H9 (cell line): ENCODE measurements around the gene GTF2A1L. TPM values are rescaled to one million over a fixed set of nuclear protein-coding genes. Genes with fewer than 3 reads are reported as not detected.

ENCODE experiments used
- DNase-seq: peaks from one replicate; pipeline ENCODE4 v3.0.0-alpha.2; 2017
- H2AFZ ChIP-seq: one replicate; pipeline ENCODE4 v1.6.1; 2013; ENCODE audit warnings: mild to moderate bottlenecking, low read length, control low read depth, moderate library complexity
- H2AK5ac ChIP-seq: 2 replicates; pipeline ENCODE4 v1.6.1; 2013; ENCODE audit warnings: low read length, control low read depth, mixed read lengths; ENCODE audit not compliant: insufficient read length
- H2BK120ac ChIP-seq: one replicate; pipeline ENCODE4 v1.6.1; 2013; ENCODE audit warnings: low read depth, mild to moderate bottlenecking, low read length, control low read depth, inconsistent platforms; ENCODE audit not compliant: poor library complexity, severe bottlenecking
- H2BK12ac ChIP-seq: 2 replicates; pipeline ENCODE4 v1.6.1; 2013; ENCODE audit warnings: low read length, control low read depth, mixed read lengths, low read depth; ENCODE audit not compliant: insufficient read length
- H2BK15ac ChIP-seq: 2 replicates; pipeline ENCODE4 v1.6.1; 2013; ENCODE audit warnings: low read depth, low read length, control low read depth
- H2BK20ac ChIP-seq: one replicate; pipeline ENCODE4 v1.6.1; 2013; ENCODE audit warnings: low read depth, mild to moderate bottlenecking, low read length, control low read depth, inconsistent platforms; ENCODE audit not compliant: poor library complexity, severe bottlenecking
- H2BK5ac ChIP-seq: 2 replicates; pipeline ENCODE4 v1.6.1; 2013; ENCODE audit warnings: low read length, control low read depth, mixed read lengths; ENCODE audit not compliant: insufficient read length
- H3K14ac ChIP-seq: 2 replicates; pipeline ENCODE4 v1.6.1; 2013; ENCODE audit warnings: low read length, control low read depth; ENCODE audit not compliant: insufficient read depth
- H3K18ac ChIP-seq: 2 replicates; pipeline ENCODE4 v1.6.1; 2013; ENCODE audit warnings: low read depth, mild to moderate bottlenecking, mixed read lengths, low read length, control low read depth; ENCODE audit not compliant: insufficient read length
- H3K23ac ChIP-seq: 2 replicates; pipeline ENCODE4 v1.6.1; 2013; ENCODE audit warnings: low read length, control low read depth, mixed read lengths, low read depth; ENCODE audit not compliant: insufficient read length
- H3K23me2 ChIP-seq: 2 replicates; pipeline ENCODE4 v1.6.1; 2013; ENCODE audit warnings: low read depth, mild to moderate bottlenecking, mixed read lengths, low read length, control low read depth; ENCODE audit not compliant: insufficient read length, poor library complexity, severe bottlenecking
- H3K27ac ChIP-seq: 2 replicates; pipeline ENCODE4 v1.5.1; 2013; ENCODE audit warnings: low read length, control low read depth, mixed read lengths, low read depth; ENCODE audit not compliant: insufficient read length
- H3K27me3 ChIP-seq: 2 replicates; pipeline ENCODE4 v1.6.1; 2013; ENCODE audit warnings: low read length, control low read depth, inconsistent platforms; ENCODE audit not compliant: insufficient read depth
- H3K4ac ChIP-seq: 2 replicates; pipeline ENCODE4 v1.6.1; 2013; ENCODE audit warnings: low read depth, mild to moderate bottlenecking, control low read depth, inconsistent platforms, low read length, moderate library complexity
- H3K4me1 ChIP-seq: 2 replicates; pipeline ENCODE4 v1.6.1; 2013; ENCODE audit warnings: low read length, control low read depth, inconsistent platforms; ENCODE audit not compliant: insufficient read depth
- H3K4me2 ChIP-seq: 2 replicates; pipeline ENCODE4 v1.6.1; 2013; ENCODE audit warnings: low read length, control low read depth, mixed read lengths; ENCODE audit not compliant: insufficient read length, insufficient read depth
- H3K56ac ChIP-seq: 2 replicates; pipeline ENCODE4 v1.6.1; 2013; ENCODE audit warnings: low read depth, mild to moderate bottlenecking, mixed read lengths, low read length, control low read depth; ENCODE audit not compliant: insufficient read length
- H3K79me1 ChIP-seq: 2 replicates; pipeline ENCODE4 v1.6.1; 2013; ENCODE audit warnings: low read depth, mild to moderate bottlenecking, moderate library complexity, low read length, control low read depth, inconsistent platforms; ENCODE audit not compliant: insufficient read depth, poor library complexity, severe bottlenecking
- H3K79me2 ChIP-seq: 2 replicates; pipeline ENCODE4 v1.6.1; 2013; ENCODE audit warnings: low read length, control low read depth, inconsistent platforms; ENCODE audit not compliant: insufficient read depth
- H3K9ac ChIP-seq: 2 replicates; pipeline ENCODE4 v1.6.1; 2013; ENCODE audit warnings: low read length, control low read depth, mixed read lengths; ENCODE audit not compliant: insufficient read length; ENCODE audit errors: extremely low read depth
- H3K9me3 ChIP-seq: one replicate; pipeline ENCODE4 v1.6.1; 2013; ENCODE audit warnings: low read depth, low read length, inconsistent platforms; ENCODE audit not compliant: control insufficient read depth
- H3T11ph ChIP-seq: one replicate; pipeline ENCODE4 v1.6.1; 2013; ENCODE audit warnings: mild to moderate bottlenecking, low read length, control low read depth, inconsistent platforms
- H4K20me1 ChIP-seq: one replicate; pipeline ENCODE4 v1.6.1; 2013; ENCODE audit not compliant: control insufficient read depth, insufficient read length, insufficient read depth
- H4K5ac ChIP-seq: 2 replicates; pipeline ENCODE4 v1.6.1; 2013; ENCODE audit warnings: low read depth, mild to moderate bottlenecking, mixed read lengths, low read length, control low read depth; ENCODE audit not compliant: insufficient read length
- H4K8ac ChIP-seq: replicated peaks from 2 replicates; pipeline ENCODE4 v1.6.1; 2013; ENCODE audit warnings: low read length, control low read depth, mixed read lengths, low read depth; ENCODE audit not compliant: insufficient read length
- H4K91ac ChIP-seq: 2 replicates; pipeline ENCODE4 v1.6.1; 2013; ENCODE audit warnings: low read depth, mild to moderate bottlenecking, moderate library complexity, mixed read lengths, low read length, control low read depth; ENCODE audit not compliant: insufficient read length
- H3K27ac Mint-ChIP-seq, 3 experiments: 2 replicates in 2 of 3; 3 replicates in 1 of 3; pipeline ENCODE4 v1.8.0; 2020 to 2021; ENCODE audit warnings: mixed read lengths in 3 of 3, mild to moderate bottlenecking in 1 of 3, moderate library complexity in 1 of 3
- H3K27me3 Mint-ChIP-seq: 2 replicates; pipeline ENCODE4 v1.8.0; 2021; ENCODE audit warnings: low read depth, mild to moderate bottlenecking, moderate library complexity, mixed read lengths
- H3K36me3 Mint-ChIP-seq, 3 experiments: 2 replicates in 2 of 3; 3 replicates in 1 of 3; pipeline ENCODE4 v1.8.0; 2020 to 2021; ENCODE audit warnings: low read depth in 3 of 3, mixed read lengths in 3 of 3; ENCODE audit not compliant: insufficient read depth in 1 of 3
- H3K4me1 Mint-ChIP-seq, 2 experiments: 2 replicates each; pipeline ENCODE4 v1.8.0; 2020; ENCODE audit warnings: mixed read lengths in 2 of 2
- H3K4me3 Mint-ChIP-seq, 2 experiments: 2 replicates in 1 of 2; 3 replicates in 1 of 2; pipeline ENCODE4 v1.8.0; 2020 to 2021; ENCODE audit warnings: mild to moderate bottlenecking in 2 of 2, mixed read lengths in 2 of 2, moderate library complexity in 1 of 2
- H3K9me3 Mint-ChIP-seq, 2 experiments: 2 replicates in 1 of 2; 3 replicates in 1 of 2; pipeline ENCODE4 v1.8.0; 2020; ENCODE audit warnings: mild to moderate bottlenecking in 2 of 2, mixed read lengths in 2 of 2, moderate library complexity in 1 of 2
- CTCF ChIP-seq: fragments of 200-600 bp; sonication (generic); conservative IDR thresholded peaks from 3 replicates; pipeline ENCODE4 v1.8.0; 2021; ENCODE audit warnings: antibody characterized with exemption, mild to moderate bottlenecking
- WGBS: extraction: QIAGEN DNeasy Blood & Tissue Kit; methylation state at CpG from one replicate; pipeline ENCODE4 v1.1.7; 2013; ENCODE audit warnings: missing lambda C conversion rate, low lambda C conversion rate, mixed read lengths; ENCODE audit not compliant: insufficient read length; ENCODE audit errors: extremely low coverage; 5-methylcytosine and 5-hydroxymethylcytosine counted together
- total RNA-seq: library from RNA; stranded (reverse); gene quantifications from 2 replicates; pipeline ENCODE4 v1.2.1, GENCODE V29; 2021

Gene GTF2A1L
- total RNA-seq, 1 experiment from 2014 or later, result not detected

- Histone ChIP-seq H2BK12ac (no peak overlapping the region), H3K27ac (no peak overlapping the region), H3K4me2 (no peak overlapping the region), H3K56ac (no peak overlapping the region), H3K14ac (no peak overlapping the region), H4K20me1 (no peaks in the 10 kb centered on the region), H3K23me2 (no peaks in the 10 kb centered on the region), H3K4me1 (no peaks in the 10 kb centered on the region), H2AK5ac (no peak overlapping the region), H4K8ac (no peak overlapping the region), H3K79me1 (no peaks in the 10 kb centered on the region), H3K79me2 (no peaks in the 10 kb centered on the region), H3K9me3 (no peaks in the 10 kb centered on the region), H2BK20ac (no peak overlapping the region), H3K23ac (no peak overlapping the region), H2BK5ac (no peak overlapping the region), H3K18ac (no peak overlapping the region), H2BK15ac (no peak overlapping the region), H3K4ac (no peak overlapping the region), H3K9ac (no peak overlapping the region), H3T11ph (no peak overlapping the region), H2BK120ac (no peak overlapping the region), H2AFZ (no peak overlapping the region), H4K5ac (no peak overlapping the region), H4K91ac (no peak overlapping the region), H3K27me3 (no peaks in the 10 kb centered on the region)
- no peak overlapping the region for H3K27ac Mint-ChIP-seq
- no peak for DNase-seq
- H3K4me3 Mint-ChIP-seq, result no peak overlapping the region
- no peak for TF ChIP-seq CTCF
- peaks cover 6 to 9% of the 10 kb centered on the region in 2 experiments; a peak in 3 of 5 replicates for H3K9me3 Mint-ChIP-seq
- peaks cover 5% of the 10 kb centered on the region in 2 experiments for H3K4me1 Mint-ChIP-seq
- peaks cover 2% of the 10 kb centered on the region; the same call in 1 of the 2 replicates for H3K27me3 Mint-ChIP-seq
- WGBS, result no CpG with 5 or more reads among the region's 6 CpGs
- H3K36me3 Mint-ChIP-seq, result peaks cover 1 to 9% (median 3%) of the 10 kb centered on the region in 3 experiments; a peak in 3 of 7 replicates
Observed at GRCh38 chr2:48707466-48707865, 89.8 kb downstream of the GTF2A1L start.
